Stimulated activated CD8-positive, alpha-beta memory T cell treated with anti-CD3 and anti-CD28 coated beads, Interleukin-7, amount 100 ng/mL, for 1 hour (primary cell): ENCODE data around the gene SYT6.

Experiments used
- DNase-seq, 2 donors: peaks; one replicate each; pipeline ENCODE4 v3.0.0-alpha.2; 2020; ENCODE audit warnings: low read depth in 2 of 2

The SYT6 gene

GRCh38 chr1:114153261-114154145, at the start of gene SYT6:
SYT6 (minus strand) TSS chr1:114153869; CDS start chr1:114153772, 97 bp downstream.
- DNase-seq: no peak

- DNase-seq: no peak
These were observed 47.8 kb upstream of the SYT6 start for GRCh38 chr1:114201486-114201885.

GRCh38 chr1:114199017-114199594, 45.4 kb upstream of the SYT6 start:
- DNase-seq: no peak

- DNase-seq: no peak
These were observed 43.6 kb upstream of the SYT6 start for GRCh38 chr1:114196992-114197907.

- no peak for DNase-seq
These were observed 42.1 kb upstream of the SYT6 start for GRCh38 chr1:114195819-114196218.

- DNase-seq: no peak
These were observed 38.7 kb upstream of the SYT6 start for GRCh38 chr1:114192328-114192727.

GRCh38 chr1:114189398-114189797, 35.7 kb upstream of the SYT6 start:
- no peak for DNase-seq

GRCh38 chr1:114181356-114181755, 27.7 kb upstream of the SYT6 start:
- DNase-seq: no peak

GRCh38 chr1:114180742-114181141, 27.1 kb upstream of the SYT6 start:
- no peak for DNase-seq

- no peak for DNase-seq
These were observed 25.3 kb upstream of the SYT6 start for GRCh38 chr1:114178936-114179335.

- no peak for DNase-seq
These were observed 23.6 kb upstream of the SYT6 start for GRCh38 chr1:114177282-114177681.

GRCh38 chr1:114176366-114176765, 22.7 kb upstream of the SYT6 start:
- no peak for DNase-seq

- no peak for DNase-seq
These were observed 20.0 kb upstream of the SYT6 start for GRCh38 chr1:114173680-114174079.

GRCh38 chr1:114169509-114169908, 15.8 kb upstream of the SYT6 start:
- DNase-seq: no peak

- no peak for DNase-seq
These were observed 13.6 kb upstream of the SYT6 start for GRCh38 chr1:114167226-114167625.

GRCh38 chr1:114164840-114165543, 11.3 kb upstream of the SYT6 start:
- no peak for DNase-seq

GRCh38 chr1:114159941-114160340, 6.3 kb upstream of the SYT6 start:
- DNase-seq: no peak

GRCh38 chr1:114157275-114157660, 3.6 kb upstream of the SYT6 start:
- DNase-seq: no peak

- DNase-seq: no peak
These were observed 3.0 kb upstream of the SYT6 start for GRCh38 chr1:114156538-114157274.

- DNase-seq: no peak
These were observed 2.0 kb upstream of the SYT6 start for GRCh38 chr1:114155706-114156105.

- DNase-seq: no peak
These were observed 1.3 kb upstream of the SYT6 start for GRCh38 chr1:114154963-114155322.
